SK-N-SH (cell line): ENCODE measurements around the gene RAD51B. TPM values are rescaled to one million over a fixed set of nuclear protein-coding genes. Genes with fewer than 3 reads are reported as not detected.

Source experiments
- CTCF ChIA-PET: fragments of 300-600, 350-600 bp; formaldehyde crosslinking; extraction: SDS; loops from one replicate; lab custom pipeline; 2021; lab: Yijun Ruan, JAX
- POLR2A ChIA-PET: fragments of 350-600 bp; sonication (Branson Sonifier 250); formaldehyde crosslinking; extraction: SDS; loops from one replicate; lab custom pipeline; 2020; ENCODE audit warnings: antibody characterized with exemption, inconsistent platforms; lab: Yijun Ruan, JAX
- DNase-seq: peaks from one replicate; pipeline ENCODE4 v3.0.0; 2012
- H2AFZ ChIP-seq: fragments of 200-600 bp; sonication (generic); 2 replicates; pipeline ENCODE4 v1.8.1; 2016; ENCODE audit warnings: antibody characterized with exemption, mild to moderate bottlenecking, low read depth
- H3F3A ChIP-seq: fragments of 200-600 bp; sonication (generic); replicated peaks from 2 replicates; pipeline ENCODE3; 2016; ENCODE audit warnings: antibody characterized with exemption, mild to moderate bottlenecking; ENCODE audit not compliant: insufficient read depth
- H3K27ac ChIP-seq, 2 experiments: fragments of 200-500 bp in 1 of 2; fragments of 200-600 bp in 1 of 2; sonication (Bioruptor generic) in 1 of 2; sonication (generic), shearing (Covaris generic) in 1 of 2; 2 replicates each; pipeline versions ENCODE4 v1.5.1 to v1.6.1; 2014 to 2016; ENCODE audit warnings: low read depth in 2 of 2, inconsistent platforms in 1 of 2, low read length in 1 of 2, mild to moderate bottlenecking in 1 of 2, mixed read lengths in 1 of 2
- H3K27me3 ChIP-seq: fragments of 200-600 bp; sonication (generic), shearing (Covaris generic); 2 replicates; pipeline ENCODE4 v1.6.1; 2016; ENCODE audit warnings: mixed run types; ENCODE audit not compliant: insufficient read depth
- H3K36me3 ChIP-seq, 2 experiments: fragments of 200-500 bp in 1 of 2; fragments of 200-600 bp in 1 of 2; sonication (Bioruptor generic) in 1 of 2; sonication (generic) in 1 of 2; replicated peaks in 1 of 2; 2 replicates each; pipeline versions ENCODE3 to v1.5.1; 2014 to 2016; ENCODE audit warnings: low read length in 1 of 2, mild to moderate bottlenecking in 1 of 2; ENCODE audit not compliant: insufficient read depth in 2 of 2, control insufficient read depth in 1 of 2
- H3K4me1 ChIP-seq, 2 experiments: fragments of 200-500 bp in 1 of 2; fragments of 200-600 bp in 1 of 2; sonication (Bioruptor generic) in 1 of 2; sonication (generic), shearing (Covaris generic) in 1 of 2; 2 replicates each; pipeline versions ENCODE4 v1.5.1 to v1.6.1; 2014 to 2016; ENCODE audit warnings: low read depth in 1 of 2, low read length in 1 of 2, mixed run types in 1 of 2; ENCODE audit not compliant: insufficient read depth in 2 of 2, control insufficient read depth in 1 of 2
- H3K4me2 ChIP-seq: fragments of 200-600 bp; sonication (generic), shearing (Covaris generic); 2 replicates; pipeline ENCODE4 v1.6.1; 2017; ENCODE audit warnings: mixed run types
- H3K4me3 ChIP-seq, 2 experiments: fragments of 200-500 bp in 1 of 2; fragments of 200-600 bp in 1 of 2; sonication (Bioruptor generic) in 1 of 2; sonication (generic), shearing (Covaris generic) in 1 of 2; 2 replicates each; pipeline versions ENCODE4 v1.5.1 to v1.8.1; 2014 to 2016; ENCODE audit warnings: low read depth in 2 of 2, inconsistent platforms in 1 of 2, low read length in 1 of 2, mild to moderate bottlenecking in 1 of 2, mixed read lengths in 1 of 2, moderate library complexity in 1 of 2
- H3K79me2 ChIP-seq: fragments of 200-600 bp; sonication (generic); 2 replicates; pipeline ENCODE4 v1.8.1; 2017; ENCODE audit warnings: mild to moderate bottlenecking; ENCODE audit not compliant: insufficient read depth
- H3K9ac ChIP-seq: fragments of 200-600 bp; sonication (generic); 2 replicates; pipeline ENCODE4 v1.6.1; 2017; ENCODE audit warnings: mixed run types
- H3K9me2 ChIP-seq: fragments of 200-600 bp; sonication (generic); 2 replicates; pipeline ENCODE4 v1.6.1; 2017; ENCODE audit warnings: mixed run types
- H3K9me3 ChIP-seq: fragments of 200-600 bp; sonication (generic); 2 replicates; pipeline ENCODE4 v1.6.1; 2017; ENCODE audit warnings: mixed run types, mild to moderate bottlenecking, moderate library complexity
- H4K20me1 ChIP-seq: fragments of 200-600 bp; sonication (generic); 2 replicates; pipeline ENCODE4 v1.6.1; 2017; ENCODE audit warnings: mild to moderate bottlenecking, mixed run types; ENCODE audit not compliant: insufficient read depth
- CHD2 ChIP-seq: fragments of 150-350 bp; IDR thresholded peaks from 2 replicates; pipeline ENCODE4 v1.6.1; 2018; ENCODE audit warnings: low read length; ENCODE audit not compliant: partially characterized antibody
- CTCF ChIP-seq: fragments of 200-600 bp; sonication (generic); IDR thresholded peaks from 2 replicates; pipeline ENCODE4 v1.6.1; 2017; ENCODE audit warnings: antibody characterized with exemption, mild to moderate bottlenecking, moderate library complexity
- EP300 ChIP-seq, 2 experiments: IDR thresholded peaks; 2 replicates each; pipeline versions ENCODE4 v1.4.0 to v1.6.1; 2012; ENCODE audit warnings: borderline replicate concordance in 1 of 2, low read depth in 1 of 2, low read length in 1 of 2
- EZH2phosphoT487 ChIP-seq: fragments of 200-600 bp; sonication (generic); IDR thresholded peaks from 2 replicates; pipeline ENCODE4 v1.6.1; 2017; ENCODE audit warnings: low read depth, mixed run types, mild to moderate bottlenecking, antibody characterized with exemption, moderate library complexity, borderline replicate concordance
- FOXM1 ChIP-seq: IDR thresholded peaks from 2 replicates; pipeline ENCODE4 v1.4.0; 2012; ENCODE audit warnings: low read depth, mild to moderate bottlenecking
- GABPA ChIP-seq: IDR thresholded peaks from 2 replicates; pipeline ENCODE4 v1.4.0; 2012; ENCODE audit warnings: low read depth, mild to moderate bottlenecking
- MXI1 ChIP-seq: IDR thresholded peaks from 2 replicates; pipeline ENCODE4 v1.6.1; 2012; ENCODE audit warnings: mild to moderate bottlenecking, low read depth, low read length, improper control_type of control experiment
- RAD21 ChIP-seq: IDR thresholded peaks from 2 replicates; pipeline ENCODE4 v1.6.1; 2012; ENCODE audit warnings: mild to moderate bottlenecking, low read length
- RCOR1 ChIP-seq: fragments of 150-350 bp; IDR thresholded peaks from 2 replicates; pipeline ENCODE4 v1.6.1; 2017; ENCODE audit warnings: antibody characterized with exemption, low read length
- RXRA ChIP-seq: IDR thresholded peaks from 2 replicates; pipeline ENCODE4 v1.4.0; 2012; ENCODE audit warnings: low read depth, mild to moderate bottlenecking, borderline replicate concordance
- ZBTB33 ChIP-seq: IDR thresholded peaks from 2 replicates; pipeline ENCODE4 v1.4.0; 2012; ENCODE audit warnings: low read depth, borderline replicate concordance
- WGBS: methylation state at CpG from one replicate; pipeline ENCODE4 v1.1.6; 2017; ENCODE audit warnings: low lambda C conversion rate; 5-methylcytosine and 5-hydroxymethylcytosine counted together
- polyA plus RNA-seq, 3 experiments: library from polyadenylated mRNA; depleted of rRNA; stranded (reverse); fragments of >200 nt; gene quantifications; 2 replicates each; pipeline ENCODE4 v1.2.3, GENCODE V29; 2012

Gene RAD51B
- polyA plus RNA-seq, 1 of the 3 experiments (the other 2 are of a cell fraction), result 6.0 TPM

- Histone ChIP-seq H3K9ac (no peak overlapping the region), H3K36me3 (no peaks in the 10 kb centered on the region), H3K4me1 (peaks cover 0 to 46% of the 10 kb centered on the region in 2 experiments; a peak in 3 of 4 replicates), H3F3A (peaks cover 19% of the 10 kb centered on the region), H3K27me3 (no peaks in the 10 kb centered on the region), H2AFZ (no peak overlapping the region), H3K9me2 (no peaks in the 10 kb centered on the region), H4K20me1 (no peaks in the 10 kb centered on the region), H3K4me2 (no peak overlapping the region), H3K4me3 (no peak overlapping the region), H3K9me3 (no peaks in the 10 kb centered on the region), H3K79me2 (no peaks in the 10 kb centered on the region), H3K27ac (no peak overlapping the region)
- CTCF ChIA-PET, result interaction anchor here (1.0 kb wide), 1 partner anchor 110 kb away, joined by 4 read pairs; no protein-coding TSS in a partner anchor
- TF ChIP-seq EP300 (IDR thresholded peaks at IDR 0.05; ENCODE audit: borderline replicate concordance in 1 of 2, low read depth in 1 of 2, low read length in 1 of 2) (no peak), CTCF (no peak), RCOR1 (no peak), RAD21 (no peak), MXI1 (no peak)
- DNase-seq, result no peak
- POLR2A ChIA-PET, result no interaction called here
- 88% methylated on average over 8 of the region's 8 CpGs for WGBS
These were observed 860.3 kb downstream of the RAD51B start for GRCh38 chr14:68679746-68680467.

GRCh38 chr14:68680541-68681051 lies 861.0 kb downstream of the RAD51B start:
- Histone ChIP-seq H3K9me3 (no peaks in the 10 kb centered on the region), H3K9ac (no peak overlapping the region), H3K27me3 (no peaks in the 10 kb centered on the region), H3K4me3 (no peak overlapping the region), H3K27ac (peak overlapping the region; percentile 86 to 97; a peak in 2 of 4 replicates), H3K9me2 (no peaks in the 10 kb centered on the region), H2AFZ (no peak overlapping the region), H3K4me1 (peaks cover 3 to 48% of the 10 kb centered on the region in 2 experiments; a peak in 3 of 4 replicates), H3K79me2 (no peaks in the 10 kb centered on the region), H3K36me3 (no peaks in the 10 kb centered on the region), H3F3A (peaks cover 15% of the 10 kb centered on the region), H3K4me2 (no peak overlapping the region), H4K20me1 (no peaks in the 10 kb centered on the region)
- no peak for DNase-seq
- POLR2A ChIA-PET, result no interaction called here
- WGBS, result 89% methylated on average over 9 of the region's 9 CpGs
- TF ChIP-seq EP300 (IDR thresholded peaks at IDR 0.05; ENCODE audit: borderline replicate concordance in 1 of 2, low read depth in 1 of 2, low read length in 1 of 2) (no peak), FOXM1 (no peak), ZBTB33 (no peak), RXRA (no peak), CHD2 (no peak), GABPA (no peak), EZH2phosphoT487 (no peak)
- CTCF ChIA-PET, result interaction anchor here (1.0 kb wide), 2 partner anchors 109 to 737 kb away, joined by 3 to 4 read pairs; no protein-coding TSS in a partner anchor
